Astrocyte (in vitro differentiated cells and primary cell): ENCODE results near the gene HRAS. TPM values are rescaled to one million over a fixed set of nuclear protein-coding genes. Genes with fewer than 3 reads are reported as not detected.

Experiments used
- DNase-seq: peaks from one replicate; pipeline ENCODE4 v3.0.0-alpha.2; 2010; ENCODE audit warnings: low read depth
- FAIRE-seq: peaks from 2 replicates; lab custom pipeline; 2011; peaks lifted over from hg19 to GRCh38; lab: Jason Lieb, UNC
- H2AFZ ChIP-seq: 2 replicates; pipeline ENCODE4 v1.6.0; 2012; ENCODE audit warnings: low read depth, low read length, inconsistent platforms
- H3K27ac ChIP-seq: 2 replicates; pipeline ENCODE4 v1.5.1; 2011; ENCODE audit warnings: low read depth, low read length, inconsistent platforms
- H3K27me3 ChIP-seq: 2 replicates; pipeline ENCODE4 v1.6.0; 2011; ENCODE audit warnings: low read length, inconsistent platforms; ENCODE audit not compliant: insufficient read depth
- H3K36me3 ChIP-seq: 2 replicates; pipeline ENCODE4 v1.5.1; 2011; ENCODE audit warnings: low read length, inconsistent platforms; ENCODE audit not compliant: insufficient read depth
- H3K4me1 ChIP-seq: 2 replicates; pipeline ENCODE4 v1.5.1; 2011; ENCODE audit warnings: low read length, inconsistent platforms; ENCODE audit not compliant: insufficient read depth
- H3K4me2 ChIP-seq: 2 replicates; pipeline ENCODE4 v1.6.0; 2012; ENCODE audit warnings: low read length, inconsistent platforms
- H3K4me3 ChIP-seq: 2 replicates; pipeline ENCODE4 v1.5.1; 2011; ENCODE audit warnings: low read depth, mild to moderate bottlenecking, low read length, inconsistent platforms; ENCODE audit not compliant: insufficient read depth
- H3K79me2 ChIP-seq: 2 replicates; pipeline ENCODE4 v1.6.0; 2012; ENCODE audit warnings: mild to moderate bottlenecking, low read length, inconsistent platforms; ENCODE audit not compliant: insufficient read depth
- H3K9ac ChIP-seq: 2 replicates; pipeline ENCODE4 v1.6.0; 2012; ENCODE audit warnings: mild to moderate bottlenecking, low read length, inconsistent platforms
- H3K9me3 ChIP-seq: 2 replicates; pipeline ENCODE4 v1.5.1; 2012; ENCODE audit warnings: low read depth, mild to moderate bottlenecking, low read length, inconsistent platforms; ENCODE audit not compliant: insufficient read depth
- H4K20me1 ChIP-seq: 2 replicates; pipeline ENCODE4 v1.6.0; 2012; ENCODE audit warnings: low read length, inconsistent platforms; ENCODE audit not compliant: insufficient read depth
- H3K27ac Mint-ChIP-seq: one replicate; pipeline ENCODE4 v1.8.0; 2021; ENCODE audit warnings: mild to moderate bottlenecking, mixed read lengths; ENCODE audit not compliant: unreplicated experiment
- H3K27me3 Mint-ChIP-seq: one replicate; pipeline ENCODE4 v1.8.0; 2021; ENCODE audit warnings: low read depth, mixed read lengths; ENCODE audit not compliant: unreplicated experiment
- H3K36me3 Mint-ChIP-seq: one replicate; pipeline ENCODE4 v1.8.0; 2021; ENCODE audit warnings: low read depth, mixed read lengths; ENCODE audit not compliant: unreplicated experiment
- H3K4me1 Mint-ChIP-seq: one replicate; pipeline ENCODE4 v1.8.0; 2021; ENCODE audit warnings: low read depth, mixed read lengths; ENCODE audit not compliant: unreplicated experiment
- H3K4me3 Mint-ChIP-seq: one replicate; pipeline ENCODE4 v1.8.0; 2021; ENCODE audit warnings: mild to moderate bottlenecking, moderate library complexity, mixed read lengths; ENCODE audit not compliant: unreplicated experiment
- H3K9me3 Mint-ChIP-seq: one replicate; pipeline ENCODE4 v1.8.0; 2021; ENCODE audit warnings: mild to moderate bottlenecking, mixed read lengths; ENCODE audit not compliant: unreplicated experiment
- CTCF ChIP-seq: IDR thresholded peaks from 2 replicates; pipeline ENCODE4 v1.5.1; 2011; ENCODE audit warnings: low read depth, mild to moderate bottlenecking, inconsistent platforms, low read length, moderate library complexity; ENCODE audit not compliant: insufficient read depth
- EZH2 ChIP-seq: IDR thresholded peaks from 2 replicates; pipeline ENCODE4 v1.6.1; 2012; ENCODE audit warnings: mild to moderate bottlenecking, low read length, inconsistent platforms; ENCODE audit not compliant: insufficient read depth
- total RNA-seq: library from RNA; stranded (reverse); gene quantifications from 2 replicates; pipeline ENCODE4 v1.2.1, GENCODE V29; 2021

Gene HRAS
- total RNA-seq, 1 donor from 2014 or later, result 84.2 TPM

- peak overlapping the region; percentile 57 for H3K4me3 ChIP-seq
- DNase-seq, result no peak
- H3K27ac ChIP-seq, result no peak overlapping the region
- H3K9me3 ChIP-seq, result no peaks in the 10 kb centered on the region
- peaks cover 7% of the 10 kb centered on the region for H3K4me1 ChIP-seq
- no peaks in the 10 kb centered on the region for H3K27me3 Mint-ChIP-seq
- H3K9me3 Mint-ChIP-seq, result no peaks in the 10 kb centered on the region
- H3K4me2 ChIP-seq, result peak overlapping the region; percentile 90
- TF ChIP-seq CTCF (no peak), EZH2 (no peak)
- peak overlapping the region; percentile 51 for H3K27ac Mint-ChIP-seq
- H3K36me3 ChIP-seq, result no peaks in the 10 kb centered on the region
- H3K9ac ChIP-seq, result peak overlapping the region; percentile 62
- H3K79me2 ChIP-seq, result no peaks in the 10 kb centered on the region
- no peak for FAIRE-seq
- H3K4me3 Mint-ChIP-seq, result peak overlapping the region; percentile 87
- H3K27me3 ChIP-seq, result no peaks in the 10 kb centered on the region
- H2AFZ ChIP-seq, result peak overlapping the region; percentile 63
- H3K36me3 Mint-ChIP-seq, result peaks cover 8% of the 10 kb centered on the region
- peaks cover 3% of the 10 kb centered on the region for H3K4me1 Mint-ChIP-seq
- no peaks in the 10 kb centered on the region for H4K20me1 ChIP-seq
These were observed 32.4 kb upstream of the HRAS start for GRCh38 chr11:567629-568292.

DNA sequence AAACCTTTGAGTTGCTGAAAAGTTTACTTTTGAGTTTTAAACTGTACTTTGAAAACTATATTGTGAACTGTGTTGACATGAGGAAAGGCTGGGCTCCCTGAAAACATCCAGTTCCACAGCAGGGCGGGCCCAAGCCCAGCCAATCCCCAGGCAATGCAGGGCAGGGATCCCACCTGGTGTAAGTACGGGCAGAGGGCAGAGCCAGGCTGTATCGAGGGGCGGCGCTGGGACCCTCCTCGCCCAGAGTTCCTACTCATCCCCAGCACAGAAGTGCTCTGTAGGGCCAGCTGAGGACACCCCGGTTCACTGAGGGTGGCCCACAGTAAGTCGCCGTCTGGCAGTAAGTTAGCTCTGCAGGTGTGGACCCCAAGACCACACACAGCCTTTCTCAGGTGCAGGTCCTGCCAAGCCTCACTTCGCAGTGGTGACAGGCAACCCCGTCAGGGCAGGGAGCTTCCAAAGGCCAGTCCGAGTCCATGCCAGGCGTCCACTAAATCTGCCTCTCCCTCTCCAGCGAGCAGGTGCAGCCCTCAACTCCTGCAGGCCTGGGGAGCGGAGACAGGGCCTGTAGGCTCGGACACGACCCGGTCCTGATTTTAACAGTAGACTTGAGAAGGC, 31.7 kb upstream of the HRAS start:
- no peaks in the 10 kb centered on the region for H3K27me3 Mint-ChIP-seq
- no peak overlapping the region for H3K27ac ChIP-seq
- no peaks in the 10 kb centered on the region for H3K79me2 ChIP-seq
- peak overlapping the region; percentile 87 for H3K4me3 Mint-ChIP-seq
- no peaks in the 10 kb centered on the region for H3K9me3 ChIP-seq
- H2AFZ ChIP-seq, result no peak overlapping the region
- no peak overlapping the region for H3K4me3 ChIP-seq
- no peak overlapping the region for H3K9ac ChIP-seq
- H3K4me2 ChIP-seq, result peak overlapping the region; percentile 90
- TF ChIP-seq EZH2 (no peak), CTCF (no peak)
- peaks cover 8% of the 10 kb centered on the region for H3K36me3 Mint-ChIP-seq
- DNase-seq, result no peak
- no peaks in the 10 kb centered on the region for H3K9me3 Mint-ChIP-seq
- H3K4me1 ChIP-seq, result peaks cover 7% of the 10 kb centered on the region
- H3K36me3 ChIP-seq, result no peaks in the 10 kb centered on the region
- FAIRE-seq, result no peak
- peaks cover 3% of the 10 kb centered on the region for H3K4me1 Mint-ChIP-seq
- H3K27ac Mint-ChIP-seq, result peak overlapping the region; percentile 51
- no peaks in the 10 kb centered on the region for H3K27me3 ChIP-seq
- no peaks in the 10 kb centered on the region for H4K20me1 ChIP-seq
